CD4-positive, alpha-beta memory T cell (primary cell): Measurements from ENCODE around the gene NLGN4X. TPM values are rescaled to one million over a fixed set of nuclear protein-coding genes. Genes with fewer than 3 reads are reported as not detected.
A peak's percentile ranks its signal among the peaks of the same experiment; 100 is the strongest.

Source experiments
- CTCF ChIA-PET: fragments of 350-600 bp; sonication (Branson Sonifier 250); formaldehyde crosslinking; loops from one replicate; lab custom pipeline; 2021; ENCODE audit warnings: inconsistent platforms; ENCODE audit not compliant: partially characterized antibody; lab: Charles Lee
- POLR2A ChIA-PET: fragments of 350-600 bp; sonication (Branson Sonifier 250); formaldehyde crosslinking; loops from one replicate; lab custom pipeline; 2021; ENCODE audit not compliant: partially characterized antibody; lab: Charles Lee
- DNase-seq, 5 donors: peaks; one replicate each; pipeline versions ENCODE4 v3.0.0 to v3.0.0-alpha.2; 2020 to 2022; ENCODE audit warnings: mixed read lengths in 1 of 5
- H3K27ac ChIP-seq: one replicate; pipeline ENCODE4 v1.7.0; 2013; ENCODE audit warnings: low read depth, low read length
- H3K27me3 ChIP-seq: 2 replicates; pipeline ENCODE4 v1.7.0; 2013; ENCODE audit warnings: mild to moderate bottlenecking, low read length, moderate library complexity; ENCODE audit not compliant: insufficient read depth
- H3K36me3 ChIP-seq: 2 replicates; pipeline ENCODE4 v1.7.0; 2013; ENCODE audit warnings: mild to moderate bottlenecking, low read length, moderate library complexity; ENCODE audit not compliant: insufficient read depth
- H3K4me1 ChIP-seq: 2 replicates; pipeline ENCODE4 v1.7.0; 2013; ENCODE audit warnings: mild to moderate bottlenecking, low read length, moderate library complexity; ENCODE audit not compliant: insufficient read depth
- H3K4me3 ChIP-seq, 2 donors: one replicate each; pipeline ENCODE4 v1.7.0; 2013; ENCODE audit warnings: low read length in 2 of 2, mild to moderate bottlenecking in 1 of 2
- H3K9me3 ChIP-seq, 2 donors: one replicate each; pipeline ENCODE4 v1.7.0; 2013; ENCODE audit warnings: low read length in 2 of 2, control low read depth in 1 of 2; ENCODE audit not compliant: control insufficient read depth in 1 of 2
- H3K27ac Mint-ChIP-seq, 7 donors: one replicate each; pipeline ENCODE4 v1.8.0; 2020 to 2021; ENCODE audit warnings: mixed read lengths in 7 of 7, mild to moderate bottlenecking in 6 of 7, inconsistent platforms in 3 of 7, moderate library complexity in 3 of 7
- H3K27me3 Mint-ChIP-seq, 2 donors: one replicate each; pipeline ENCODE4 v1.8.0; 2020 to 2021; ENCODE audit warnings: mixed read lengths in 2 of 2
- H3K36me3 Mint-ChIP-seq, 2 donors: one replicate each; pipeline ENCODE4 v1.8.0; 2020 to 2021; ENCODE audit warnings: mixed read lengths in 2 of 2, inconsistent platforms in 1 of 2, mild to moderate bottlenecking in 1 of 2
- H3K4me1 Mint-ChIP-seq, 4 donors: one replicate each; pipeline ENCODE4 v1.8.0; 2020 to 2021; ENCODE audit warnings: mixed read lengths in 4 of 4, mild to moderate bottlenecking in 1 of 4
- H3K4me3 Mint-ChIP-seq, 8 donors: one replicate each; pipeline ENCODE4 v1.8.0; 2020 to 2021; ENCODE audit warnings: mixed read lengths in 8 of 8, mild to moderate bottlenecking in 7 of 8, moderate library complexity in 6 of 8, inconsistent platforms in 3 of 8
- H3K9me3 Mint-ChIP-seq, 8 donors: one replicate each; pipeline ENCODE4 v1.8.0; 2020 to 2021; ENCODE audit warnings: mixed read lengths in 8 of 8, mild to moderate bottlenecking in 5 of 8, inconsistent platforms in 3 of 8, moderate library complexity in 1 of 8
- intact Hi-C: fragments of 100-400 bp; cut with micrococcal nuclease; formaldehyde crosslinking; loops from one replicate; pipeline ENCODE4 v1.15.1; 2023
- polyA plus RNA-seq, 2 donors: library from polyadenylated mRNA; unstranded; fragments of 300-500 nt; fragmentation: Illumina TruSeq; gene quantifications; one replicate each; pipeline ENCODE4 v1.2.3, GENCODE V29; 2021
- total RNA-seq, 2 experiments: library from RNA; stranded (reverse); gene quantifications; one replicate each; pipeline ENCODE4 v1.2.3, GENCODE V29; 2021

The NLGN4X gene
- total and polyA plus RNA-seq, 4 experiments from 2014 or later = 0.31 TPM; not detected in 3

- no peak overlapping the region for H3K4me3 Mint-ChIP-seq
- CTCF ChIA-PET = no interaction called here
- no peaks in the 10 kb centered on the region for H3K36me3 Mint-ChIP-seq
- Histone ChIP-seq H3K9me3 (no peaks in the 10 kb centered on the region), H3K27ac (no peak overlapping the region), H3K27me3 (no peaks in the 10 kb centered on the region), H3K4me3 (no peak overlapping the region), H3K36me3 (no peaks in the 10 kb centered on the region), H3K4me1 (no peaks in the 10 kb centered on the region)
- no peak overlapping the region for H3K27ac Mint-ChIP-seq
- H3K9me3 Mint-ChIP-seq = peaks cover 0 to 2% (median 0%) of the 10 kb centered on the region in 8 donors
- no peaks in the 10 kb centered on the region for H3K27me3 Mint-ChIP-seq
- peaks cover 0 to 4% (median under 1%) of the 10 kb centered on the region in 4 donors for H3K4me1 Mint-ChIP-seq
- POLR2A ChIA-PET = no interaction called here
- DNase-seq = peak in 1 of 5 donors; percentile 1
- intact Hi-C loops = no loop called here
These were observed 207.2 kb downstream of the NLGN4X start for GRCh38 chrX:6021316-6022091.

- Histone ChIP-seq H3K9me3 (no peaks in the 10 kb centered on the region), H3K4me3 (no peak overlapping the region), H3K4me1 (no peaks in the 10 kb centered on the region), H3K27me3 (no peaks in the 10 kb centered on the region), H3K36me3 (no peaks in the 10 kb centered on the region), H3K27ac (no peak overlapping the region)
- DNase-seq = no peak
- Mint-ChIP-seq H3K36me3 (no peaks in the 10 kb centered on the region), H3K27ac (no peak overlapping the region), H3K9me3 (peaks cover 0 to 3% (median 0%) of the 10 kb centered on the region in 8 donors), H3K4me3 (no peak overlapping the region), H3K27me3 (no peaks in the 10 kb centered on the region), H3K4me1 (peaks cover 0 to 4% (median under 1%) of the 10 kb centered on the region in 4 donors)
- ChIA-PET POLR2A (no interaction called here), CTCF (no interaction called here)
- intact Hi-C loops = no loop called here
These were observed 209.6 kb downstream of the NLGN4X start for GRCh38 chrX:6019076-6019475.

GRCh38 chrX:6015423-6015822 is 213.2 kb downstream of the NLGN4X start:
- Histone ChIP-seq H3K9me3 (no peaks in the 10 kb centered on the region), H3K36me3 (no peaks in the 10 kb centered on the region), H3K4me3 (no peak overlapping the region), H3K27me3 (no peaks in the 10 kb centered on the region), H3K27ac (no peak overlapping the region), H3K4me1 (no peaks in the 10 kb centered on the region)
- Mint-ChIP-seq H3K27ac (no peak overlapping the region), H3K9me3 (peaks cover 0 to 4% (median 0%) of the 10 kb centered on the region in 8 donors), H3K4me1 (no peaks in the 10 kb centered on the region), H3K36me3 (no peaks in the 10 kb centered on the region), H3K4me3 (no peak overlapping the region), H3K27me3 (no peaks in the 10 kb centered on the region)
- CTCF ChIA-PET = no interaction called here
- POLR2A ChIA-PET = no interaction called here
- no peak for DNase-seq
- intact Hi-C loops = no loop called here

- no peak for DNase-seq
- Histone ChIP-seq H3K27ac (no peak overlapping the region), H3K4me1 (no peaks in the 10 kb centered on the region), H3K4me3 (no peak overlapping the region), H3K27me3 (no peaks in the 10 kb centered on the region), H3K36me3 (no peaks in the 10 kb centered on the region), H3K9me3 (no peaks in the 10 kb centered on the region)
- Mint-ChIP-seq H3K36me3 (no peaks in the 10 kb centered on the region), H3K4me1 (no peaks in the 10 kb centered on the region), H3K9me3 (peaks cover 0 to 7% (median 0%) of the 10 kb centered on the region in 8 donors), H3K27me3 (no peaks in the 10 kb centered on the region), H3K4me3 (no peak overlapping the region), H3K27ac (no peak overlapping the region)
- POLR2A ChIA-PET = no interaction called here
- intact Hi-C loops = no loop called here
- CTCF ChIA-PET = no interaction called here
These were observed 216.3 kb downstream of the NLGN4X start for GRCh38 chrX:6012357-6012756.

- no peaks in the 10 kb centered on the region for H3K27me3 ChIP-seq
- Mint-ChIP-seq H3K9me3 (peaks cover 0 to 6% (median 2%) of the 10 kb centered on the region in 8 donors), H3K27me3 (no peaks in the 10 kb centered on the region), H3K4me1 (no peaks in the 10 kb centered on the region), H3K4me3 (no peak overlapping the region), H3K36me3 (no peaks in the 10 kb centered on the region), H3K27ac (no peak overlapping the region)
- no peaks in the 10 kb centered on the region for H3K36me3 ChIP-seq
- H3K9me3 ChIP-seq = no peaks in the 10 kb centered on the region
- no peak overlapping the region for H3K4me3 ChIP-seq
- no peaks in the 10 kb centered on the region for H3K4me1 ChIP-seq
- H3K27ac ChIP-seq = no peak overlapping the region
- CTCF ChIA-PET = no interaction called here
- intact Hi-C loops = no loop called here
- no peak for DNase-seq
- POLR2A ChIA-PET = no interaction called here
These were observed 222.8 kb downstream of the NLGN4X start for GRCh38 chrX:6005856-6006255.

GRCh38 chrX:6004529-6004928 is 224.1 kb downstream of the NLGN4X start:
- H3K27me3 Mint-ChIP-seq = no peaks in the 10 kb centered on the region
- no peaks in the 10 kb centered on the region for H3K36me3 Mint-ChIP-seq
- intact Hi-C loops = no loop called here
- DNase-seq = no peak
- H3K4me3 Mint-ChIP-seq = no peak overlapping the region
- no peak overlapping the region for H3K27ac Mint-ChIP-seq
- Histone ChIP-seq H3K27me3 (no peaks in the 10 kb centered on the region), H3K4me1 (no peaks in the 10 kb centered on the region), H3K36me3 (no peaks in the 10 kb centered on the region), H3K4me3 (no peak overlapping the region), H3K27ac (no peak overlapping the region), H3K9me3 (no peaks in the 10 kb centered on the region)
- peaks cover 0 to 6% (median 1%) of the 10 kb centered on the region in 8 donors for H3K9me3 Mint-ChIP-seq
- H3K4me1 Mint-ChIP-seq = no peaks in the 10 kb centered on the region
- ChIA-PET POLR2A (no interaction called here), CTCF (no interaction called here)

- intact Hi-C loops = no loop called here
- Histone ChIP-seq H3K36me3 (no peaks in the 10 kb centered on the region), H3K9me3 (no peaks in the 10 kb centered on the region), H3K27me3 (no peaks in the 10 kb centered on the region), H3K4me1 (no peaks in the 10 kb centered on the region), H3K27ac (no peak overlapping the region), H3K4me3 (no peak overlapping the region)
- no peaks in the 10 kb centered on the region for H3K27me3 Mint-ChIP-seq
- H3K4me3 Mint-ChIP-seq = no peak overlapping the region
- H3K4me1 Mint-ChIP-seq = no peaks in the 10 kb centered on the region
- H3K9me3 Mint-ChIP-seq = peaks cover 0 to 6% (median 1%) of the 10 kb centered on the region in 8 donors
- H3K36me3 Mint-ChIP-seq = no peaks in the 10 kb centered on the region
- ChIA-PET CTCF (no interaction called here), POLR2A (no interaction called here)
- DNase-seq = no peak
- no peak overlapping the region for H3K27ac Mint-ChIP-seq
These were observed 226.6 kb downstream of the NLGN4X start for GRCh38 chrX:6002056-6002455.
